M059J (cell line): ENCODE measurements around the gene PHF13. TPM values are rescaled to one million over a fixed set of nuclear protein-coding genes. Genes with fewer than 3 reads are reported as not detected.

ENCODE experiments used
- DNase-seq: peaks from one replicate; pipeline ENCODE4 v3.0.0-alpha.2; 2012; ENCODE audit warnings: low read depth
- total RNA-seq: library from RNA; depleted of rRNA; stranded (reverse); fragments of >200 nt; shearing (Covaris generic); gene quantifications from 2 replicates; pipeline ENCODE4 v1.2.3, GENCODE V29; 2014; rRNA removed

Gene PHF13
- 14.4 and 22.3 TPM in 2 replicates for total RNA-seq

DNA sequence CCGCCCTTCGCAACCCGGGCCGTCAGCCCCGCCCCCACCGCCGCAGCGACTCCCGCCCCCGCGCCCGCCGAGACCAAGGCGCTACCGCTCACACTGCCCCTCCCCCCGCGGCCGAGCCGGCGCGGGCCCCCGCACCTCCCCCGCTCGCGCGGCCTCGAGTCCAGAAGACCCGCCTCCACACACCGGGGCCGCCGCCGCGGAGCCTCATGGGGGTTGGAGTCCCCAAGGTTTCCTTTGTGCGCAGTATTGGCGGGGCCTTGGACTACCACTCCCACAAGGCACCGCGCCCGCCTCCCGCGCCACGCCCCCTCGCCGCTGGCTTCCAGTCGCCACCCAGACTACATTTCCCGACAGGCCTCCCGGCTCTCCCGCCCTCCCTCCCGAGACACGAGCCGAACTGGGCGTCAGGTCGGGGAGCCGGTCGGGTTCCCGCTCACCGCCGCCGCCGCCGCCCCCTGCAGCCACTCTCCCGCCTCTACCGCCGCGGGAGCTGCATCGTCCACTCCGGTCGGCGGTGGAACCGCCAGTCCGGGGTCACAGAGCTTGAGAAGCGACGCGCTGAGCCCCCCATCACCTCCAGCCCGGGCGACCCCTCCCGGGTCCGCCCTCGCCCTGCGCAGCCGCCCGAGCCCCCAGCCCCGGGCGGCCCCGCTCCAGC lies at the start of gene PHF13:
TSS of gene PHF13 (plus strand) at position 371 of the 658 bp plus-strand sequence. CDS start 336 bp downstream, outside the sequence.
- peak; percentile 99 for DNase-seq

DNA sequence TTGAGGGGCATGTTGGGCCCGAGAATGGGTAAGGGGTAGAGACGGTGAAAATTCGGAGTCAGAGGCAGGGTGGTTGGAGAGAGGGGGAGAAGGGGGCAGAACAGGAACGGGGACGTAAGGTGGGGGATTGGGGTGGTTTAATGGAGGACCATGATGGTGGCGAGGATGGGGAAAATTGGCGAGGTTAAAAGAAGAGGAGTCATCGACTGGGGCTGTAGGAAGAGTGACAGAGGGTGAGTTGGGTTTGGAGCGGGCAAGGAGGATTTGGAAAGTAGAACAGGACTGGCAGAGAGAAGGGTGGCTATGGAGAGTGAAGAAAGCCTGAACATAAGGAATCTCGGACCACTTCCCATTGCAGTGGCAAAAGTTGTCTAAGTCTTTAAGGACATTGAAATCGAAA lies 44.5 kb upstream of the PHF13 start:
- DNase-seq = no peak

DNA sequence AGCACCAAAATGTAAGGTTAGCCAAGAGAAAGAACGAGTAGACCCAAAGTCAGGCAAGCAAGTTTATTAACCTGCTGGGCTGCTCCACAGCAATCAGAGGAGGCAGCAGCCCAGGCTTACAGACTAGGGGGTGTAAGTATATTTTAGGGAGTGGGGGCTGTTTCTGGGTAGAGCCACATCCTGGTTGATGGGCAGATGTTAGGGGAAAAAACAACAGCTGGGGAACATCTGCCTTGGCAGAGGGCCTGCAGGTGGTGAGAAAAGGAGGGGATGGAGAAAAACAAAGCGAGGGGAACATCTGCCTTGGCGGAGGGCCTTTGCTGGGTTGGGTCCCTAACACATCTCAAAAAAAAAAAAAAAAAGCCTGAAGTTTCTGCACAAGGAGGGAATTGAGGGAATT lies 43.4 kb upstream of the PHF13 start:
- no peak for DNase-seq

DNA sequence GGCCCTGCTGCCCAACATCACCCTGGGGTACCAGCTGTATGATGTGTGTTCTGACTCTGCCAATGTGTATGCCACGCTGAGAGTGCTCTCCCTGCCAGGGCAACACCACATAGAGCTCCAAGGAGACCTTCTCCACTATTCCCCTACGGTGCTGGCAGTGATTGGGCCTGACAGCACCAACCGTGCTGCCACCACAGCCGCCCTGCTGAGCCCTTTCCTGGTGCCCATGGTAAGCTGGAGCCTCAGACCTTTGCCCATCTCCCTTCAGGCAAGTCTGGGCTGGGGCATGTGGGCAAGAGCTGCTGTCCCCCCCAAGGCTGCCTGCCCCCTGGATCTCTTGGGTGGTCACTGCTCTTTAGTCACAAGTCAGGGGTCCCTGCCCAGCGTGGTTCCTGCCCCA lies 42.5 kb upstream of the PHF13 start:
- no peak for DNase-seq

DNA sequence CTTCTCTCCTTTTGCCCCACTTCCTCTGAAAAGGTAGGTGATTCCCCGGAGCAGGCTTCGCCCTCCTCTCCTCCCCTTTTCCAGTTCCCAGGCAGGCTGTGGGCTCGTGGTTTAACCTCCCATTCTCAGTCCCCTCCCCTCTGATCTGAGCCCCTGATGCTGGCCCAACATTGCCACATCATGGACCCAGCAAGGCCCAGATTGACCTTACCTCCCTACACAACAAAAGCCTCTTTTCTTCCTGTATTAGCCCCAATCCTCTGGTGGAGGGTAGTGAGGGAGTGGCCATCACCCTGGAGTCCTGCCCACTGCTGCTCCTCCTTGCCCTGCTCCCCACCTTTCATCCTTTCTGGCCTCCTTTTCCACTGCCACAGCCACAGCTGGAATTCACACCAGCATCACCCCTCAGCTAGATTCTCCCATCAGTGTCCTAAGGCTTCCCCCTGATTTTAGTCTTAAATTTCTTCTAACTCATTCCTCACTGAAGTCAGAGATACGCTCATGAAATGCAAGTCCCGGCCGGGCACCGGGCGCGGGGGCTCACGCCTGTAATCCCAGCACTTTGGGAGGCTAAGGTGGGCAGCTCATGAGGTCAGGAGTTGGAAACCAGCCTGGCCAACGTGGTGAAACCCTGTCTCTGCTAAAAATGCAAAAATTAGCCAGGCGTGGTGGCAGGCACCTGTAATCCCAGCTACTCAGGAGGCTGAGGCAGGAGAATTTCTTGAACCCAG lies 40.7 kb upstream of the PHF13 start:
- no peak for DNase-seq

DNA sequence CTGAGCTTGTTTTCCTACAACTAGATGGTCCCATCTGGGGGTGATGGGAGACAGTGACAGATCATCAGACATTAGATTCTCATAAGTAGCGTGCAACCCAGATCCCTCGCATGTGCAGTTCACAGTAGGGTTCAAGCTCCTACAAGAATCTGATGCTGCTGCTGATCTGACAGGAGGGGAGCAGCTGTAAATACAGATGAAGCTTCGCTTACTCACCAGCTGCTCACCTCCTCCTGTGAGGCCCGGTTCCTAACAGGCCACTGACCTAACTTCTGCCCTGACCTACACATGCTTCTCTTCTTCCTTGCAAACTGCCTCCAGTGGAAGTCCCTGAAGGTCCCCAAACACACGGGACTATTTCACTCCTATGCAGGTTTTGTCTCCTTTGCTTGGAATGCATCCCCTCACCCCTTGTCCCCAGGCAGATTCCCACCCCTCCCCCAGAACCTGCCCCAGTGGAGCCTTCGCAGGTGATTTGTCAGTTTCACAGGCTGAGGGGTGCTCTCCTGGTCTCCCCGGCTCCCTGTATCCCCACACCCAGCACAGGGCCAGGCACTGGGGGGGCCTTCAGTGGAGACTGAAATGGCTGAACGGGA lies 39.4 kb upstream of the PHF13 start:
- no peak for DNase-seq

DNA sequence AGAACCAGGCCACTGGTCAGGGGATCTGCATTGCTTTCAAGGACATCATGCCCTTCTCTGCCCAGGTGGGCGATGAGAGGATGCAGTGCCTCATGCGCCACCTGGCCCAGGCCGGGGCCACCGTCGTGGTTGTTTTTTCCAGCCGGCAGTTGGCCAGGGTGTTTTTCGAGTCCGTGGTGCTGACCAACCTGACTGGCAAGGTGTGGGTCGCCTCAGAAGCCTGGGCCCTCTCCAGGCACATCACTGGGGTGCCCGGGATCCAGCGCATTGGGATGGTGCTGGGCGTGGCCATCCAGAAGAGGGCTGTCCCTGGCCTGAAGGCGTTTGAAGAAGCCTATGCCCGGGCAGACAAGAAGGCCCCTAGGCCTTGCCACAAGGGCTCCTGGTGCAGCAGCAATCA lies 38.7 kb upstream of the PHF13 start:
- DNase-seq = no peak

DNA sequence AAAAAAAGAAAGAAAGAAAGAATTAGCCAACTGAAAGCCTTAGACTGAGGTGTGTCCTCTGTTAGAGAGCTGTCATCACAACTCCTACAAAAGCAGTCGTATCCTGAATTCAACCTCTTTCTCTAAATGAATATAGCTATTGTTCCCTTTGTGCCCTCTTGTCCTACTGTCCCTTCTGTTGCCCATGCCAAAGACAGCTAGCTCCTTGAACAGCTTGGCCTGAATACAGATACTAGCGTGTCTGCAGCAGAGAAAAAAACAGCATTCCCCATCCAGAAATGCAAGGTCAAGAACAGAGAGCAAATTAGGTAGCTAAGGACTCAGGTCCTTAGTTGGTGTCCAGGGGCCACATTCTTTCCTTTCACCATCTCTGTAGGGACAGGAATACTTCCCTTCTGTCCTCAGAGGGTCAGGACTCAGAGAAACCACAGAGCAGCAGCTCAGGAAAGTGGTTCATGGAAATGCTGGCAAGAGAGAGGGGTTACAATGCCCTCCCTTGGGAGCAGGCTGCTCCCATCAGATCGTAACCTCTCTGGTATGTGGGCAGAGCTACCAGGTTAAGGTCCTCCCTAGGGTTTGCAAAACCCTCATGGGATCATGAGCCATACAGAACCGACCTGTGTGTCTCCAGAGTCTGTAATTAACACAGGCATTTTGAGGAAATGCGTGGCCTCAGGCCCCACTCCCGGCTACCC lies 35.6 kb upstream of the PHF13 start:
- DNase-seq = no peak

DNA sequence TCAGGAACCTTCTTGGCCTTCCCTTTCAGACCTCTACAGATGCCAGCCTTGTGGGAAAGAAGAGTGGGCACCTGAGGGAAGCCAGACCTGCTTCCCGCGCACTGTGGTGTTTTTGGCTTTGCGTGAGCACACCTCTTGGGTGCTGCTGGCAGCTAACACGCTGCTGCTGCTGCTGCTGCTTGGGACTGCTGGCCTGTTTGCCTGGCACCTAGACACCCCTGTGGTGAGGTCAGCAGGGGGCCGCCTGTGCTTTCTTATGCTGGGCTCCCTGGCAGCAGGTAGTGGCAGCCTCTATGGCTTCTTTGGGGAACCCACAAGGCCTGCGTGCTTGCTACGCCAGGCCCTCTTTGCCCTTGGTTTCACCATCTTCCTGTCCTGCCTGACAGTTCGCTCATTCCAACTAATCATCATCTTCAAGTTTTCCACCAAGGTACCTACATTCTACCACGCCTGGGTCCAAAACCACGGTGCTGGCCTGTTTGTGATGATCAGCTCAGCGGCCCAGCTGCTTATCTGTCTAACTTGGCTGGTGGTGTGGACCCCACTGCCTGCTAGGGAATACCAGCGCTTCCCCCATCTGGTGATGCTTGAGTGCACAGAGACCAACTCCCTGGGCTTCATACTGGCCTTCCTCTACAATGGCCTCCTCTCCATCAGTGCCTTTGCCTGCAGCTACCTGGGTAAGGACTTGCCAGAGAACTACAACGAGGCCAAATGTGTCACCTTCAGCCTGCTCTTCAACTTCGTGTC lies 34.7 kb upstream of the PHF13 start:
- DNase-seq = no peak

DNA sequence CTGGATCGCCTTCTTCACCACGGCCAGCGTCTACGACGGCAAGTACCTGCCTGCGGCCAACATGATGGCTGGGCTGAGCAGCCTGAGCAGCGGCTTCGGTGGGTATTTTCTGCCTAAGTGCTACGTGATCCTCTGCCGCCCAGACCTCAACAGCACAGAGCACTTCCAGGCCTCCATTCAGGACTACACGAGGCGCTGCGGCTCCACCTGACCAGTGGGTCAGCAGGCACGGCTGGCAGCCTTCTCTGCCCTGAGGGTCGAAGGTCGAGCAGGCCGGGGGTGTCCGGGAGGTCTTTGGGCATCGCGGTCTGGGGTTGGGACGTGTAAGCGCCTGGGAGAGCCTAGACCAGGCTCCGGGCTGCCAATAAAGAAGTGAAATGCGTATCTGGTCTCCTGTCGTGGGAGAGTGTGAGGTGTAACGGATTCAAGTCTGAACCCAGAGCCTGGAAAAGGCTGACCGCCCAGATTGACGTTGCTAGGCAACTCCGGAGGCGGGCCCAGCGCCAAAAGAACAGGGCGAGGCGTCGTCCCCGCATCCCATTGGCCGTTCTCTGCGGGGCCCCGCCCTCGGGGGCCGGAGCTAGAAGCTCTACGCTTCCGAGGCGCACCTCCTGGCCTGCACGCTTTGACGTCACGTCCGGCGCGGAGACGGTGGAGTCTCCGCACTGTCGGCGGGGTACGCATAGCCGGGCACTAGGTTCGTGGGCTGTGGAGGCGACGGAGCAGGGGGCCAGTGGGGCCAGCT lies 34.0 kb upstream of the PHF13 start, which contains the start of gene ZBTB48:
TSS of gene ZBTB48 (plus strand) at position 621 of the 745 bp plus-strand sequence. CDS start 616 bp downstream, outside the sequence.
- peak; percentile 98 for DNase-seq

DNA sequence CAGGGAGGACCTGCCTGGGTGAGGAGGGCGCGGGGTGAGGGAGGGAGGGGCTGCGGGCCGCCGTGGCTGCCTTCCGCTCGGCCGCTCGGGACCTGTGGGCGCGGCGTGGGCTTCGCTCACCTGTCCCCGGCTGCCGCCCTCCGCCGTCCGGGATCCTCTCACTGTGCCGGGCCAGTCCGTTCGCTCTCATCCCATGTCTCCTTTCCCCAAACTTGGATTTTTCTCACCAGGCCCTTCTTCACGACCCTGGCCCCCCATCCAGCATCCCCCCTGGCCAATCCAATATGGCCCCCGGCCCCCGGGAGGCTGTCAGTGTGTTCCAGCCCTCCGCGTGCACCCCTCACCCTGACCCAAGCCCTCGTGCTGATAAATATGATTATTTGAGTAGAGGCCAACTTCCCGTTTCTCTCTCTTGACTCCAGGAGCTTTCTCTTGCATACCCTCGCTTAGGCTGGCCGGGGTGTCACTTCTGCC lies 33.4 kb upstream of the PHF13 start:
- no peak for DNase-seq

DNA sequence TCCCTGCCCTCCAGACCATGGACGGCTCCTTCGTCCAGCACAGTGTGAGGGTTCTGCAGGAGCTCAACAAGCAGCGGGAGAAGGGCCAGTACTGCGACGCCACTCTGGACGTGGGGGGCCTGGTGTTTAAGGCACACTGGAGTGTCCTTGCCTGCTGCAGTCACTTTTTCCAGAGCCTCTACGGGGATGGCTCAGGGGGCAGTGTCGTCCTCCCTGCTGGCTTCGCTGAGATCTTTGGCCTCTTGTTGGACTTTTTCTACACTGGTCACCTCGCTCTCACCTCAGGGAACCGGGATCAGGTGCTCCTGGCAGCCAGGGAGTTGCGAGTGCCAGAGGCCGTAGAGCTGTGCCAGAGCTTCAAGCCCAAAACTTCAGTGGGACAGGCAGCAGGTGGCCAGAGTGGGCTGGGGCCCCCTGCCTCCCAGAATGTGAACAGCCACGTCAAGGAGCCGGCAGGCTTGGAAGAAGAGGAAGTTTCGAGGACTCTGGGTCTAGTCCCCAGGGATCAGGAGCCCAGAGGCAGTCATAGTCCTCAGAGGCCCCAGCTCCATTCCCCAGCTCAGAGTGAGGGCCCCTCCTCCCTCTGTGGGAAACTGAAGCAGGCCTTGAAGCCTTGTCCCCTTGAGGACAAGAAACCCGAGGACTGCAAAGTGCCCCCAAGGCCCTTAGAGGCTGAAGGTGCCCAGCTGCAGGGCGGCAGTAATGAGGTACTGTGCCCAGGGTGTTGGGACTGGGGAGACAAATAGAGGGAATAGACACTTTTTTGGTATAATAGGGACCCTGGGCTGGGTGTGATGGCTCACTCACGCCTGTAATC lies 32.7 kb upstream of the PHF13 start:
- DNase-seq = no peak

DNA sequence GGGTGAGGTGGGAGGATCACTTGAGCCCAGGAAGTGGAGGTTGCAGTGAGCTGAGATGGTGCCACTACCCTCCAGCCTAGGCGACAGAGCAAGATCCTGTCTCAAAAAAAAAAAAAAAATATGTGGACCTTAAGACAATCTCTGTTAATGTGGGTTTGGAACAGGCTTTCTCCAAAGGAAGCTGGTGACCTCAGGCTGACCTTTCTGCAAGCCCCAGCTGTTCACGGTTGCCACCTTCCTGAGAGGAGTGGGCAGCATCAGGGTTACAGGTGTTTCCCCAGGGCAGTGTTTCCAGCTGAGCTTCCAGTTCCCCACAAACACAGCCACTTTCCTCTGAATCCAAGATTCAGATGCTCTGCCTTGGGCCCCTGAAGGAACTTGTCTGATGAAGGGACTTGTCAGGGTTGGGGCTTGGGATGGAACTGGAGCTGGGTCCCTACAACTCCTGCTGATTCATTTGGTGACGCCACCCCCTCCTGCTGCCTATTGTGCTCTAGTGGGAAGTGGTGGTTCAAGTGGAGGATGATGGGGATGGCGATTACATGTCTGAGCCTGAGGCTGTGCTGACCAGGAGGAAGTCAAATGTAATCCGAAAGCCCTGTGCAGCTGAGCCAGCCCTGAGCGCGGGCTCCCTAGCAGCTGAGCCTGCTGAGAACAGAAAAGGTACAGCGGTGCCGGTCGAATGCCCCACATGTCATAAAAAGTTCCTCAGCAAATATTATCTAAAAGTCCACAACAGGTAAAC lies 31.8 kb upstream of the PHF13 start:
- peak; percentile 22 for DNase-seq

DNA sequence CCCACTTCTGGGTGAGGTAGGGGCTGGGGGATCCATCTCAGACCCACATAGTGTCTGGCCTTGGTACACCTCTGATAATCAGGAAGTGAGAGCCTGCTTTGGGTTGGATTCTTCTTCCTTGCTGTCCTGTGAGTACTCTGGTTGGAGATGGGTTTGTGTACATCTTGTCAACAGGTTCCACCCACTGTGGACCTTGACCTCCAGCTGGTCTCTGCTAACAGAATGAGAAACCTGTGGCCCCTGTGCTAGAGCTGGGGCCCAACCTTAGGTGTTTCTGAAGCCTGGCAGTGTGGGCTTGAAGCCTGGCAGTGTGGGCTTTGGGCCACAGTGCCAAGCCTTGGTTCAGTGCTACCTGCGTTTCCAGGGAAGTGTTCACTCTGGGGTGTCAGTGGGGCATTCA lies 31.2 kb upstream of the PHF13 start:
- DNase-seq = no peak

DNA sequence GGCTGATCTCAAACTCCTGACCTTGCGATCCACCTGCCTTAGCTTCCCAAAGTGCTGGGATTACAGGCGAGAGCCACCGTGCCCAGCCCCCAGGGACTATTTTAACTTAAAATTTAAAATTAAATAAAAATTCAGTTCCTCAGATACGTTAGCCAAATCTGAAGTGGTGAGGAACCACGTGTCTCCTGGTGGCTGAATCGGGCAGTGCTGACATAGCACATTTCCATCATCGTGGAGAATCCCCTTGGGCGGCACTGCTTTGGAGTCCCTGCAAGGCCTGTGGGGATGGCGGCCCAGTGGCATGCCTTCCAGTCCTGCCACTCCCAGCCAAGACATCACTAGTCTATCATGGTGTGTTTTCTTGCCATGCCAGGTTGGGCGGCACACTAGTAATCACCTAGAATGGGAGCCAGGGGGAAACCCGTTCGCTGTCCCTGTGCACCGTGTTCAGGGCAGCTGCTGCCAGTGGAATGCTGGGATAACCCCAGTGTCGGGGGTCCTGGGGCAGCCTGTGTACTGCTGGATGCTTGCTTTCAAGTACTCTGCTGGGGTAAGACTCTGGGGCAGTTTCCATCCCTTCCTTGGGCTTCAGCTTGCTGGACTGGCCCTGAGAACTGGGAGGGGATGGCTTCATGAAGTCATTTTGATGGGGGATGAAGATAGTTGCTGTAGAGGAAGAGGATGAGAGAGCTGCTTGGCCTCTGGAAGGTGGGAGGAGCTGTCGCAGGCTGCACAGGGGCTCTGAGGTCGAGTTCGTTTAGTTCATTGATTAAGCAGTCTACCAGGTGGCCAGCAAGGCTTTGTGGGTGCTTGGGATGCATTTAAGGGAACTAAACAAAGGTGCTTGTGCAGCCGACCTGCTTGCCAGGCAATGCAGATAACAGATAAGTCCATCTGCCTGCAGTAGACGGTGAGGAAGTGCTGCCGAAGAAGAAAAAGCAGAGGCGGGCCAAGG lies 29.1 kb upstream of the PHF13 start:
- no peak for DNase-seq

DNA sequence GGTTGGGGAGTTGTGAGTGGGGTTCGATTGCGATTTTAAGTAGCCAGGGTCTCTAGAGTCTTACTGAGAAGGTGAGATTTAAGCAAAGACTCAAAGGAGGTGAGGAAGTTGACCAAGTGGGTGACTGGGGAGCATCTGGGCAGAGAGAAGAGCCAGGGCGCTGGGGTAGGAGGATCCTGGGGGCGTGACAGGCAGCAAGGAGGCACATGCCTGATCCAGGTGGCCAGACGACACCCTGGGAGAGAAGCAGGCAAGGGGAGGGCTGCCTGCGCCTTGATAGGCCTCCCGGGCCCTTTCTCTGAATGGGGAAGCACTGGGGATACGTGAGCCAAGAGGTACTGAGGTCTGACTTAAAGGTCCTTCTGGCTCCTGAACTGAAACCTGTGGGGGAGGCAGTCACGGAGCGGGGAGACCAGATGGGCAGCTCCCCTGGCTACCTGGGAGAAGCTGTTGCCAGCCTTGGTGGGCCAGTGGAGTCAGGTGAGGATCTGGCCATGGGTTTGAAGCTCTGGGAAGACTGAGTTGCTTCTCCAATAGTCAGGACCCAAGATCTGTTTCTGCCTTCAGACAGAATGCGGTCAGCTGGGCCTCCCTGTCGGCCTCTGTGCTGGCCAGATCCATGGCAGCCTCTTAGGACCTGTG lies 28.3 kb upstream of the PHF13 start:
- no peak for DNase-seq

DNA sequence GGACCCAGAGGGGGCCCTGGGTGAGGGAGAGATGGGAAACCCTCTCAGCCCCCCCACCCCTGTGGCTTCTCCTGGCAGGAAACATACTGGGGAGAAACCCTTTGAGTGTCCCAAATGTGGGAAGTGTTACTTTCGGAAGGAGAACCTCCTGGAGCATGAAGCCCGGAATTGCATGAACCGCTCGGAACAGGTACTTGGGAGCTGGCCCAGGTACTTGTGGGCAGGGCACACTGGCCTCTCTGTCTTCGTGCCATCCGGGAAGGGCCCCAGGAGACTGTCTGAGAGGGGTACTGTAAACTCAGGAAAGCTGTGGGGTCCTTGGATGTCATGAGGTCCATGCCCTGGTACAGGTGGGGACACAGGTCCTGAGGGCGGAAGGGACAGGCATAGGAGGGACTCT lies 27.7 kb upstream of the PHF13 start:
- no peak for DNase-seq
